Liver (tissue), 9 donors: ENCODE results near the gene NAA38. TPM values are rescaled to one million over a fixed set of nuclear protein-coding genes. Genes with fewer than 3 reads are reported as not detected.

ENCODE experiments used
- DNase-seq: peaks from one replicate; pipeline ENCODE4 v3.0.0-alpha.2; 2017; ENCODE audit warnings: low spot score
- H3K27ac ChIP-seq, 2 donors: one replicate each; pipeline ENCODE4 v1.7.0; 2013; ENCODE audit warnings: inconsistent platforms in 2 of 2, low read length in 2 of 2, control low read depth in 1 of 2, low read depth in 1 of 2, mild to moderate bottlenecking in 1 of 2
- H3K27me3 ChIP-seq, 4 donors: one replicate each; pipeline versions ENCODE4 v1.6.1 to v1.7.0; 2013; ENCODE audit warnings: low read length in 3 of 4, inconsistent platforms in 1 of 4, mild to moderate bottlenecking in 1 of 4, moderate library complexity in 1 of 4; ENCODE audit not compliant: control insufficient read depth in 4 of 4, insufficient read depth in 4 of 4
- H3K36me3 ChIP-seq, 4 donors: one replicate each; pipeline versions ENCODE4 v1.6.1 to v1.7.0; 2013; ENCODE audit warnings: low read length in 3 of 4, mild to moderate bottlenecking in 3 of 4, low read depth in 1 of 4, moderate library complexity in 1 of 4; ENCODE audit not compliant: control insufficient read depth in 4 of 4, insufficient read depth in 3 of 4
- H3K4me1 ChIP-seq, 4 donors: one replicate each; pipeline versions ENCODE4 v1.6.1 to v1.7.0; 2013; ENCODE audit warnings: low read length in 3 of 4, mild to moderate bottlenecking in 3 of 4, moderate library complexity in 1 of 4; ENCODE audit not compliant: control insufficient read depth in 4 of 4, insufficient read depth in 4 of 4
- H3K4me3 ChIP-seq, 3 donors: one replicate each; pipeline versions ENCODE4 v1.6.1 to v1.7.0; 2013; ENCODE audit warnings: low read length in 3 of 3, control low read depth in 1 of 3, low read depth in 1 of 3, mild to moderate bottlenecking in 1 of 3
- H3K9ac ChIP-seq, 2 donors: one replicate each; pipeline ENCODE4 v1.7.0; 2013; ENCODE audit warnings: low read length in 2 of 2, mild to moderate bottlenecking in 2 of 2, moderate library complexity in 2 of 2, control low read depth in 1 of 2, low read depth in 1 of 2
- H3K9me3 ChIP-seq, 4 donors: one replicate each; pipeline versions ENCODE4 v1.6.1 to v1.7.0; 2013; ENCODE audit warnings: low read length in 3 of 4; ENCODE audit not compliant: control insufficient read depth in 4 of 4
- EGR1 ChIP-seq, 2 donors: IDR thresholded peaks; 2 replicates each; pipeline ENCODE4 v1.6.1; 2016 to 2018; ENCODE audit warnings: antibody characterized with exemption in 2 of 2, low read depth in 2 of 2
- FOXA1 ChIP-seq: IDR thresholded peaks from 2 replicates; pipeline ENCODE4 v1.6.1; 2016; ENCODE audit warnings: antibody characterized with exemption
- HNF4A ChIP-seq, 2 donors: conservative IDR thresholded peaks; 2 replicates each; pipeline ENCODE4 v1.6.1; 2016; ENCODE audit warnings: antibody characterized with exemption in 2 of 2, mild to moderate bottlenecking in 2 of 2
- HNF4G ChIP-seq: IDR thresholded peaks from 2 replicates; pipeline ENCODE4 v1.6.1; 2016; ENCODE audit warnings: antibody characterized with exemption
- JUND ChIP-seq, 2 donors: IDR thresholded peaks; 2 replicates each; pipeline ENCODE4 v1.6.1; 2016; ENCODE audit warnings: antibody characterized with exemption in 2 of 2
- NR2F2 ChIP-seq: IDR thresholded peaks from 2 replicates; pipeline ENCODE4 v1.6.1; 2016; ENCODE audit warnings: antibody characterized with exemption
- RAD21 ChIP-seq, 2 donors: IDR thresholded peaks; 2 replicates each; pipeline ENCODE4 v1.6.1; 2016; ENCODE audit warnings: antibody characterized with exemption in 2 of 2, mild to moderate bottlenecking in 2 of 2
- RXRA ChIP-seq, 2 donors: IDR thresholded peaks; 2 replicates each; pipeline ENCODE4 v1.6.1; 2017 to 2018; ENCODE audit warnings: antibody characterized with exemption in 2 of 2, mild to moderate bottlenecking in 1 of 2
- SP1 ChIP-seq: IDR thresholded peaks from 2 replicates; pipeline ENCODE4 v1.6.1; 2018; ENCODE audit warnings: antibody characterized with exemption, mild to moderate bottlenecking
- TAF1 ChIP-seq: conservative IDR thresholded peaks from 2 replicates; pipeline ENCODE4 v1.6.1; 2016; ENCODE audit warnings: antibody characterized with exemption, mild to moderate bottlenecking
- YY1 ChIP-seq: IDR thresholded peaks from 2 replicates; pipeline ENCODE4 v1.6.1; 2016; ENCODE audit warnings: antibody characterized with exemption, mild to moderate bottlenecking
- WGBS: extraction: QIAGEN DNeasy Blood & Tissue Kit; methylation state at CpG from one replicate; pipeline ENCODE4 v1.1.7; 2013; 5-methylcytosine and 5-hydroxymethylcytosine counted together
- polyA plus RNA-seq, 2 donors: library from polyadenylated mRNA; stranded (reverse) in 1 of 2; unstranded in 1 of 2; fragments of 200-250 nt in 1 of 2; fragments of >200 nt in 1 of 2; fragmentation: Nextera tagmentation in 1 of 2; extraction: Ambion mirVana in 1 of 2; gene quantifications; one replicate each; pipeline versions ENCODE4 v1.2.1 to v1.2.3, GENCODE V29; 2013 to 2015
- total RNA-seq, 2 donors: library from RNA; depleted of rRNA; stranded (reverse); fragments of >200 nt; gene quantifications; one replicate each; pipeline ENCODE4 v1.2.3, GENCODE V29; 2014
- TF ChIP-seq, protein P1 (sequence below): IDR thresholded peaks from 2 replicates; pipeline ENCODE4 v1.6.1; 2016; ENCODE audit warnings: antibody characterized with exemption, mild to moderate bottlenecking
- TF ChIP-seq, protein P2 (sequence below): IDR thresholded peaks from 2 replicates; pipeline ENCODE4 v1.6.1; 2016; ENCODE audit warnings: antibody characterized with exemption
- TF ChIP-seq, protein P3 (sequence below): IDR thresholded peaks from 2 replicates; pipeline ENCODE4 v1.6.1; 2016; ENCODE audit warnings: antibody characterized with exemption
- TF ChIP-seq, protein P4 (sequence below): IDR thresholded peaks from 2 replicates; pipeline ENCODE4 v1.6.1; 2016; ENCODE audit warnings: antibody characterized with exemption
- donor health status: healthy.
- donor health status: healthy.
- donor health status: healthy.
- donor health status: healthy.
- donor health status: healthy.

The NAA38 gene
- total and polyA plus RNA-seq, 4 donors, result 24.3 to 118 (median 56.8) TPM

DNA sequence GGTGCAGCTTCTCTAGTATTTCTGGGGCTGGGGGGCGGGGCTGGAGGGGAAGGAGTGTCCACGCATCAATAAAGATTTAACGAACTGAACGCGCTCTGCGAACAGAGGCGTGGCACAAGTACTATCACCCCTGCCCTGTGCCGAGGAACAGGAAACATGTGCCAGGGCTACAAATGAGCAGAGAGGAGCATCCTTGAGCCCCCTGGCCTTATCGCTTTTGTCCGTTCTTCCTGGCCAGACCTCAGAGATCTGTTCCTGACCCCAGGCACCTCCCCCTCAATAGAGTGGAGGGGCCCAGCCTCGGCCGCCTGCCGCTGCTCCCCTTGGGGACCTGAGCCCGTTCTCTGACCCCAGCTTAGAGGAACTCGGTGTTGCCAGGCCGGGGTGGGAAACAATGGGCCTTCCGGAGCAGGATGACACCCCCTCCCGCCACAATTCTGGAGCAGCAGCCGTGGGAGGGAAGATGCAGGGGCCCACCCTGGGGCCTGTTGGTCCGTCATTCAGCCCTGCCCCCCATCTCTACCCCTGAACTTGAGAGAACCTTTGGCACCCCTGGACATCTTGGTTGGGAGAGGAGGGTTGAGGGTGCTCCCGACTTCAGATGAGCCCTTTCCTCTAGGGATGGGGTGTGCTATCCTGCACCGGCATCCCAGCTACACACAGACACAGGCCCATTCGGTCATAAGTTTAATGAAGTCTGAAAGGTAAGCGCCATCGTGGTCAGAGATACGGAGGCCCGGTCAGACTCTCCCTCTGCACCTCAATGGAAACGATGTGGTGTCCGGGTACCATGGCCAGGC lies 1.1 kb downstream of the NAA38 start:
- 15% methylated on average over 29 of the region's 29 CpGs for WGBS
- peaks cover 8 to 14% (median 11%) of the 10 kb centered on the region in 4 donors for H3K36me3 ChIP-seq
- H3K9me3 ChIP-seq, result no peaks in the 10 kb centered on the region
- H3K4me1 ChIP-seq, result peaks cover 5 to 44% (median 33%) of the 10 kb centered on the region in 4 donors
- TF ChIP-seq, protein P1, sequence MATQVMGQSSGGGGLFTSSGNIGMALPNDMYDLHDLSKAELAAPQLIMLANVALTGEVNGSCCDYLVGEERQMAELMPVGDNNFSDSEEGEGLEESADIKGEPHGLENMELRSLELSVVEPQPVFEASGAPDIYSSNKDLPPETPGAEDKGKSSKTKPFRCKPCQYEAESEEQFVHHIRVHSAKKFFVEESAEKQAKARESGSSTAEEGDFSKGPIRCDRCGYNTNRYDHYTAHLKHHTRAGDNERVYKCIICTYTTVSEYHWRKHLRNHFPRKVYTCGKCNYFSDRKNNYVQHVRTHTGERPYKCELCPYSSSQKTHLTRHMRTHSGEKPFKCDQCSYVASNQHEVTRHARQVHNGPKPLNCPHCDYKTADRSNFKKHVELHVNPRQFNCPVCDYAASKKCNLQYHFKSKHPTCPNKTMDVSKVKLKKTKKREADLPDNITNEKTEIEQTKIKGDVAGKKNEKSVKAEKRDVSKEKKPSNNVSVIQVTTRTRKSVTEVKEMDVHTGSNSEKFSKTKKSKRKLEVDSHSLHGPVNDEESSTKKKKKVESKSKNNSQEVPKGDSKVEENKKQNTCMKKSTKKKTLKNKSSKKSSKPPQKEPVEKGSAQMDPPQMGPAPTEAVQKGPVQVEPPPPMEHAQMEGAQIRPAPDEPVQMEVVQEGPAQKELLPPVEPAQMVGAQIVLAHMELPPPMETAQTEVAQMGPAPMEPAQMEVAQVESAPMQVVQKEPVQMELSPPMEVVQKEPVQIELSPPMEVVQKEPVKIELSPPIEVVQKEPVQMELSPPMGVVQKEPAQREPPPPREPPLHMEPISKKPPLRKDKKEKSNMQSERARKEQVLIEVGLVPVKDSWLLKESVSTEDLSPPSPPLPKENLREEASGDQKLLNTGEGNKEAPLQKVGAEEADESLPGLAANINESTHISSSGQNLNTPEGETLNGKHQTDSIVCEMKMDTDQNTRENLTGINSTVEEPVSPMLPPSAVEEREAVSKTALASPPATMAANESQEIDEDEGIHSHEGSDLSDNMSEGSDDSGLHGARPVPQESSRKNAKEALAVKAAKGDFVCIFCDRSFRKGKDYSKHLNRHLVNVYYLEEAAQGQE, result no peak
- TF ChIP-seq, protein P2, sequence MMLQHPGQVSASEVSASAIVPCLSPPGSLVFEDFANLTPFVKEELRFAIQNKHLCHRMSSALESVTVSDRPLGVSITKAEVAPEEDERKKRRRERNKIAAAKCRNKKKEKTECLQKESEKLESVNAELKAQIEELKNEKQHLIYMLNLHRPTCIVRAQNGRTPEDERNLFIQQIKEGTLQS, result no peak
- TF ChIP-seq SP1 (no peak), TAF1 (no peak), JUND (IDR thresholded peaks at IDR 0.05) (no peak), HNF4G (no peak), NR2F2 (peak; percentile 90)
- peak overlapping the region; percentile 66 to 93 (median 90) for H3K4me3 ChIP-seq
- H3K9ac ChIP-seq, result peak overlapping the region; percentile 0 to 5
- no peaks in the 10 kb centered on the region for H3K27me3 ChIP-seq
- DNase-seq, result no peak
- peak overlapping the region; percentile 86 to 97 for H3K27ac ChIP-seq

DNA sequence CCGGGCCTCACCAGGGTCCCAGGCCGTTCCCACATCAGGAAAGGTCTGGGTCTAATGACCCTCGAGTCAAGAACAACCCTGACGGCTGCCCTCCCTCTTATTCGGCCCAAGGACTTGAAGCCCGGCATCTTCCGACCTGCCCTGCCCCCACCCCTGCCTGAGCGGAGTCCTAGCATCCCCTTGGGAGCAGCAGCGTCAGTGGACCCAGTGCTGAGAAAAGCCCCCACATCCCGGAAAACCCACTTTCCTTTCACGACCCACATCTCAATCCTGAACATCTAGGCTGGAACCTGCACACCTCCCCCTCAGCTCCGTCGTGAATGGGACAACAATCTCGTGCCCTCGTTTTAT lies 1.7 kb downstream of the NAA38 start:
- H3K9ac ChIP-seq, result no peak overlapping the region
- peaks cover 8 to 20% (median 12%) of the 10 kb centered on the region in 4 donors for H3K36me3 ChIP-seq
- no peak for DNase-seq
- TF ChIP-seq JUND (IDR thresholded peaks at IDR 0.05) (no peak), FOXA1 (no peak), HNF4A (conservative IDR thresholded peaks at IDR 0.05) (no peak), SP1 (no peak), RAD21 (IDR thresholded peaks at IDR 0.05) (no peak), RXRA (IDR thresholded peaks at IDR 0.05) (no peak), NR2F2 (no peak), EGR1 (IDR thresholded peaks at IDR 0.05; ENCODE audit: low read depth in 2 of 2) (no peak), YY1 (no peak), TAF1 (no peak)
- TF ChIP-seq, protein P2, result no peak
- TF ChIP-seq, protein P1, result no peak
- TF ChIP-seq, protein P3, sequence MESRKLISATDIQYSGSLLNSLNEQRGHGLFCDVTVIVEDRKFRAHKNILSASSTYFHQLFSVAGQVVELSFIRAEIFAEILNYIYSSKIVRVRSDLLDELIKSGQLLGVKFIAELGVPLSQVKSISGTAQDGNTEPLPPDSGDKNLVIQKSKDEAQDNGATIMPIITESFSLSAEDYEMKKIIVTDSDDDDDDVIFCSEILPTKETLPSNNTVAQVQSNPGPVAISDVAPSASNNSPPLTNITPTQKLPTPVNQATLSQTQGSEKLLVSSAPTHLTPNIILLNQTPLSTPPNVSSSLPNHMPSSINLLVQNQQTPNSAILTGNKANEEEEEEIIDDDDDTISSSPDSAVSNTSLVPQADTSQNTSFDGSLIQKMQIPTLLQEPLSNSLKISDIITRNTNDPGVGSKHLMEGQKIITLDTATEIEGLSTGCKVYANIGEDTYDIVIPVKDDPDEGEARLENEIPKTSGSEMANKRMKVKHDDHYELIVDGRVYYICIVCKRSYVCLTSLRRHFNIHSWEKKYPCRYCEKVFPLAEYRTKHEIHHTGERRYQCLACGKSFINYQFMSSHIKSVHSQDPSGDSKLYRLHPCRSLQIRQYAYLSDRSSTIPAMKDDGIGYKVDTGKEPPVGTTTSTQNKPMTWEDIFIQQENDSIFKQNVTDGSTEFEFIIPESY, result no peak
- TF ChIP-seq, protein P4, sequence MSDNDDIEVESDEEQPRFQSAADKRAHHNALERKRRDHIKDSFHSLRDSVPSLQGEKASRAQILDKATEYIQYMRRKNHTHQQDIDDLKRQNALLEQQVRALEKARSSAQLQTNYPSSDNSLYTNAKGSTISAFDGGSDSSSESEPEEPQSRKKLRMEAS, result no peak
- H3K9me3 ChIP-seq, result no peaks in the 10 kb centered on the region
- H3K27me3 ChIP-seq, result no peaks in the 10 kb centered on the region
- H3K27ac ChIP-seq, result peak overlapping the region; percentile 86 to 97
- no peak overlapping the region for H3K4me3 ChIP-seq
- WGBS, result 47% methylated on average over 15 of the region's 15 CpGs
- H3K4me1 ChIP-seq, result peaks cover 5 to 44% (median 33%) of the 10 kb centered on the region in 4 donors
